NCI-H1436 treated with DMSO at 0.1 percent for 48 hours (cell line): ENCODE measurements around the gene NPLOC4.
A peak's percentile ranks its signal among the peaks of the same experiment; 100 is the strongest.

ENCODE experiments used
- DNase-seq: peaks from one replicate; lab custom pipeline; 2025; lab: John Stamatoyannopoulos, UW

NPLOC4 gene

DNA sequence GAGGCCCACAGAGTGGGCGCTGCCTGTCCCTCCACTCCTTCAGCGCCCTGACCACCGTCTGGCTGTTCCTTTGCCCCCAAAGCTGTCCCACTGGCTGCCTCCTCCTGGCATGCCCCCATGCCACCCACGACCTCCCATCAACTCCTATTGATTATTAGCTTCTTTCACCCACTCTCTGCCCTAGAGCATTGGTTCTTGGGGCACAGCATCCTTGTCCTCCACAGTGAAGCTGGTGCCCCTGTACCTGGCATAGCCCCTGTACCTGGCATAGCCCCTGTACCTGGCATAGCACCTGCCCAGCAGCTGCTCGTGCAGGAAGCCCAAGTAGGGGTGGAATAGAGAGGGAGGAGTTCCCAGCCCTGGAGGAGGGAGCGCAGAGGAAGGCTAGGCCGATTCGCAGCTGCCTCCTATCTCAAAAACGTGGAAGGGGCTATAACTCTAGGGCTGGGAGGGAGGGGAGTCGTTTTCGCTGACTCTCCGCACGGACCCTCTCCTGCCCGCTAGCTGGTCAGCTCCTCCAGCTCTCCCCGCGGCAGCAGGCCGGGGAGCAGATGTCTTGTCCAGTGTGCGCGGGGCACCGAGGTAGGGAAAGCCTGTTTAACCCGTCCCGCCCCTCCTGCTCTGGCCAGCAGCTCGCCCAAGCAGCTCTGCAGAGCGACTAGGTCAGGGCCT, 118.7 kb downstream of the NPLOC4 start:
- DNase-seq = no peak

DNA sequence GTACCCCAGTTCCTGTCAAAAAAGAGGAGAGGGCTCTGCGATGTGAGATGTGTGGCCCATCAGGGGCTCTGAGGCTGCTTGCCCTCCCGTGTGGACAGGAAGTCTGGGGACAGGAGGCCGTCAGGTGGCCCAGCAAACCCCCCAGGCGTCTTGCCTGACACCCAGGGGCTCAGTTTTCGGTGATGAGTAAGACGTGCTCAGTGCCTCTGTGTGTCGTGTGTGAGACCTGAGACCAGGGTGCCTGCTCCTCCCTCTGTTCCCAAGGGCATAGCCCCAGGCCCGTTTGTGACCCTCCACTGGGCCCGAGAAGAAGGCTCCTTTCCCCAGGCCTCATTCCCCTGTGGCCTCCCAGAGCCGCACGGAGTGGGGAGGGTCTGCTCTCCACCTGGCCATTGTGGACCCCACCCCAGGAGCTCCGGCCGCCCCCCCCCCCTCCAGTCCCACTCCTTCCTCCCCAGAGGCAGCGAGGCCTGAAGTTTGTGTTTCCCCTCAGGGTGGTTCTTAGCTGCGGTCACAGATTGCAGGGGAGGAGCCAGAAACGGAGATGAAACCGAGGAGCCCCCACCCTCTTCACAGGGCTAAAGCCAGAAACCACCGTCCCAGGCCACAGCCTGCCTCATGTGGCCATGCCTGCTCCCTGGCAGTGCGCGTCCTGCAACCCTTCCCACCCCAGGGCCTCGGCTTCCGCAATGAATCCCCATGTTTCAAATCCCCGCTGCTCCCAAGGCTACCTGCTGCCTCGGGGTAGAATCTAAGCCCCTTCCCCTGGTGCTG, 119.4 kb downstream of the NPLOC4 start:
- DNase-seq = no peak

DNA sequence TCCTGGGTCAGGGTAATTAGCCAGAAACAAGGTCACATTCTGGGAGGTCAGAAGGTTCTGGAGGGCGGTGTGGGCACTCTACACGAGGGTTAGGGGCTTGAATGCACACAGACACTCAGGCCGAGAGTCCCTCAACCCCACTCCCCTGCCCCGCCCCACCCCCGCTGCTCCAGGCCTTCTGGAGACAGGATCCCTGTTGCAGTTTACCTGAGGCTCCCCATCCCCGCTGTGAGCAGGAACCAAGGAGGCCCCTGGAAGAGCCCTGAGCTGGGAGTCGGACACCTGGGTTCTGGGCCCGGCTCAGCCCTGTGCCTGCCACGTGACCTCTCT, 119.9 kb downstream of the NPLOC4 start:
- DNase-seq = no peak

DNA sequence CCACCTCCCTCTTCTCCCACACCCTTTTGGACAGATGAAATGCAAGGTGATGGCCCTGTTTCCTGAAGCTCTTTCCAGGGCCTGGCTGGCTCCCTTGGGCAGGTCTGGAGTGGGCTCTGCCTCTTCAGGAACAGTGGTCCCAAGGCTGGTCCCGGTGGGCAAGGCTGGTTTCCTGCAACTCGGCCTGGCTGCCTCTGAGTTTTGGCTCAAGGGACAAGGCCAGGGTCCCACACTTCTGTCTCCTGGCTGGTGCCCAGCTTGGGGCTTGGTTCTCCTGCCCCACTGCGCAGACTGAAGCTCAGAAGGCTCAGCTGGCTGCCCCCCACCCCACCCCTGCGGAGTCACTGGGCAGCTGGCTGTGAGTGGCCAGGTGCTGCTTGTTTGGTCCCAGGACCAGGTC, 120.5 kb downstream of the NPLOC4 start:
- DNase-seq = no peak

DNA sequence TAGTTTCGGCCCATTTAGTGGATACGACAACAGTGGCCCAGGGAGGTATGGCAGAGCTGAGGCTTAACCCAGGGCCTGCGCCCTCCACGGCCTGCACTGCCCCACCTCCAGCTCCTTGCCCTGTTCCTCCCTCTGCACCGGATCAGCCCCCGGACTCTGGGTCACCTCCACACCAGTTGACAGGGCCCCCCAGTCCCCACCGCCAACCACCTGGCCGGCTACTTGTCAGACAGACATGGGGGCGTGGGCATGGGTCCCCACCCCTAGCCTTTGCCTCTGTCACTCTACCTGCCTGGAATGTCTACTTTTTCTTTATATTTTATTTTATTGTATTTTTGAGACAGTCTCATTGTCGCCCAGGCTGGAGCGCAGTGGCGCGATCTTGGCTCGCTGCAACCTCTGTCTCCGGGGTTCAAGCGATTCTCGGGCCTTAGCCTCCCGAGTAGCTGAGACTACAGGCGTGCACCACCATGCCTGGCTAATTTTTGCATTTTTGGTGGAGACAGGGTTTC, 121.3 kb downstream of the NPLOC4 start:
- no peak for DNase-seq

DNA sequence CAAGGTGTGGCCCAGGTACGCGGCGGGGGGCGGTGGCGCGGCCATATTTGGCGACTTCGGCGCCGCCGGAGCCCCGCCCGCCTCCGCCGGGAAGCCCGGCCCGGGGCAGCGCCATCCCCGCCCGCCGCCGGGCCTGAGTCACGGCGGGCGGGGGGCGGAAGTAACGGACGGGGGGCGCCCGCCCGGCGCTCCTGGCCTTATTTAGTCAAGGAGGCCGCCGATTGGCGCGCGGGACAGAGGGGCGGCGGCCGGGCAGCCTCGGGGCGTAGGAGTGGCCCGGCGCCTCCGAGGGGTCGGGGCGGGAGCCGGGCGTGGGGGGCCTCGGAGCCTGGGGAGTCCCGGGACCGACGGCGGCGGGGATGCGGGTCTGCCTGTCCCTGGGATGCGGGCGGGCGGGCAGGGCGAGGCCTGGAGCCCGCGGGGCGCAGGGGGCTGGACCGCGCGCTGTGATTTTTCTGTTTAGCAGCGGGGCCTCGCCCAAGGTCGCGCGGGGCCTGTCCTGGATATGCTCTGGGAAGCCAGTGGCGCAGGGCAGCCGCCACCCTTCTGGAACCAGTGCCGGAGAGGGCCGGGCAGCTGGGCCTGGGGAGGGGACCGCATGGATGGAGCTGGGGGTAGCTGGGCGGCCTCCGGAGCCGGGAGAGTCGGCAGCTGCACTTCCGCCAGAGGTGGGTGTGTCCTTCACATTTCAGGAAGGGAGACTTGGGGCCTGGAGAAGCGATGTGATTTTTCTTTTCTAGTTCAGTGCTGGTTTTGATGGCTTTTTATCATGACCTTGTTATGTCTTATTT, 122.0 kb downstream of the NPLOC4 start:
- peak; percentile 27 for DNase-seq

DNA sequence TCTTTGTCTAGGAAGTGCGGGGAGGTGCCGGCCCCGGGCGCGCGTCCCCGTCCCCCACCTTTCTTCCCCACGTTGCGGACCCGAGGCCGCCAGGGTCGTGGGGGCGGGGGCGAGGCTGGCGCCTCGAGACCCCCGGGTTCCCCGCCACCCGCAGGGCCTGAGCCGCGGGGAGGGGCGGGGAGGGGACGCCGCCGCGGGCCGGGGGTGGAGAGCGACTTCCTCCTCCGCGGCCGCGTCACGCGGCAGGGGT, 122.5 kb downstream of the NPLOC4 start:
- no peak for DNase-seq

DNA sequence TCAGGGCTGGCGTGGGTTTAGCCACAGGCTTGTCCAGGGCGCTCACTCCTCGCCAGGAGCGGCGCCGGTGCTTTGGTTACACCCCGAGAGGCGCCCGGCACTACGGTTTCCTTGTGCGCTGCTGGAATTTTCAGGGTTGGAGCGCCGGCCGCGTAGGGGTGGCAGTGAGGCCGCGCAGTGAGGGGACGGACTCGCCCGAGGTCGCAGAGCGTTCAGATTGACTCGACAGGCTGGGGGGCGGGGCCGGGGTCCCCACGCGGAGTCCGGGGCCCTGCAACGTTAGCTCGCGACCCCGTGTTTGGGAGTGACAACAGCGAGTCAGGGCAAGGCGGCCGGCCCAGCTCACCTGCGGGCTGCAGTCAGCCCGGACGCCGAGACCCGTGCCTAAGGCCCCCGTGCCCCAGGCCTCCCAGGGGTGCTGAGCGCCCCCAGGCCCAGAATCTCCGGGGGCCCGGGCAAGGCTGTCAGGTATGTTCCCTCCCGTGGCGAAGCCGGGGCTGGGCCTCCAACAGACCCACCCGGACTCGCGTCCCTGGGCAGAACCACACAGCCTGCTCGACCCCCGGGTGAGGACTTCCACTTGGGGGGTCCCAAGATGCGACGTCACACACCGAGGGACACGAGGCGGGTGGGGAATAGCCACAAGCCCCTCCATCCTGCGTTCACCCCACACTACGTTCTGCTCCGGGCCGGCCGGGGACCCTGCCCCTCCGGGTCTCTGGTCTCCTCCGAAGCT, 123.0 kb downstream of the NPLOC4 start:
- DNase-seq = no peak

DNA sequence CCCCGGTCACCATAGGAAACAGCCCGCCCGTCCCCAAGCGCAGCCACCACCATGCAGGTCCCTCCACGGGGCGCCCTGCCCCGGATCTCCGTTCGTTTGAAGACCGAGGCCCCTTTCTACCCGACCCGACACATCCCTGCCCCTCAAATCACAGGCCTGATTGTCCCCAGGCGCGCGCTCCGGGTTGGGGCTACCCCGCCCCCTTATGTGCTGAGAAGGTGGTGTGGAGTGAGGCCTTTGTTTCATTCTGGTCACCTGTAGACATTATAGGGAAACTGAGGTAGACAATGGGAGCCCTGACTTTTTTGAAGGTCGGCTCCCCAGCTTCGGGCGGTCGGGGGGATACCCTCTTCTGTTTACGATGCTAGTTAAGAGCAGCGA, 123.5 kb downstream of the NPLOC4 start:
- DNase-seq = no peak

DNA sequence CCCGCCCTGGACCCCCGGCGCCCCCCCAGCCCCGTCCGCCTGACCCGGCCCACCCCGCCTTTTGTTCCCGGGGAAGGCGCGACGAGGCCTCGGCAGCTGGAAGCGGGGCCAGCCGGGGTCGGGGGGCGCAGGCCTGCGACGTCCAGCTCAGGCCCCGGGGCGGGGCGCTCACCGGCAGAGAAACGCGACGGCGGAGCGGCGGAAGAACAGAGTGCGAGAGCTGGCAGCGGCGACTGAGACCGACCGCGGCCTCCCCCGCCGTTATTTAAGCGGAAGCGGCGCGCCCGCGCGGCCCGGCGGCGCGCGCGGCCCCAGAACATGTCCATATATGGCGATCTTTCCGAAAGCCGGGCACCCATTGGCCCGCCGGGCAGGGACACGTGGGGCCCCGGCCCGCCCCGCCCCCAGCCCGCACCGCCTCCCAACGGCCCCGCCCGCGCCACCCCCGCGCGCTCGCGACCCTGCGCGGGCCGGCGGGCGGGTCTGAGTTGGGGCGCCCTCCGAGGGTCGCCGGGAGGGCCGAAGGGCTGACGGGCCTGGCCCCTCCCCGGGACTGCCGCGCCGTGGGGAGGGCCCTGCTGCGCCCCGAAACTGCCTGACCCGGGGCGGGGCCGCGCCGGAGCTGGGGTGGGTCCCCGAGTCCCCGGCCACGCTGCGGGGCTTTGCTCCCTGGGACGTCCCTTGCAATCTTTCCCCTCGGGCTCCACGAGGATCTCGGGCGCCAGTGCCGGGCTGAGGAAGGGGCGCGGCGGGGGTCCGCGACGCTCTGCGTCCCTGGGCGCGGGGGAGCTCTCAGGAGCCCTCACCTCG, 124.1 kb downstream of the NPLOC4 start, which contains the start of gene ACTG1:
Gene ACTG1, minus strand, starts transcription at position 238 of the 810 bp plus-strand sequence. CDS start 445 bp downstream, outside the sequence.
- DNase-seq = peak; percentile 88

DNA sequence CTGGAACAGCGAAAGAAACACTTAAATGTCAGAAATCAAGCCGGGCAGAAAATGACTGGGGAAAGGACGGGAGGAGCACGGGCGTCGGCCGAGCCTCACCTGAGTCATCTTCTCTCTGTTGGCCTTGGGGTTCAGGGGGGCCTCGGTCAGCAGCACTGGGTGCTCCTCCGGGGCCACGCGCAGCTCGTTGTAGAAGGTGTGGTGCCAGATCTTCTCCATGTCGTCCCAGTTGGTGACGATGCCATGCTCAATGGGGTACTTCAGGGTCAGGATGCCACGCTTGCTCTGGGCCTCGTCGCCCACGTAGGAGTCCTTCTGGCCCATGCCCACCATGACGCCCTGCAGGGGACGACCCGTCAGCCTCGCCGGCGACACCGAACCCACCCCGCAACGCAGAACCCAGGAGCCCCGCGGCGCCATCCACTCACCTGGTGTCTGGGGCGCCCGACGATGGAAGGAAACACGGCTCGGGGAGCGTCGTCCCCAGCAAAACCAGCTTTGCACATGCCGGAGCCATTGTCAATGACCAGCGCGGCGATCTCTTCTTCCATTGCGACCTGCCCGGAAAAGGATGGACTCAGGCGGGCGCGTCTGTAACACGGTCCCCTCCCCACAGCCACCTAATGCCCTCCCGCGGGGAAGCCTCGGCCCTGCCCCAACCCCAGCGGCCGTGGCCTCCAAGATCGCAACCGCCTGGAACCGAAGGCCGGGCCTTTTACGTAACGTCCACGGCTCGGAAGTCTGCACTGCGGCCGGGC, 124.9 kb downstream of the NPLOC4 start:
- no peak for DNase-seq

DNA sequence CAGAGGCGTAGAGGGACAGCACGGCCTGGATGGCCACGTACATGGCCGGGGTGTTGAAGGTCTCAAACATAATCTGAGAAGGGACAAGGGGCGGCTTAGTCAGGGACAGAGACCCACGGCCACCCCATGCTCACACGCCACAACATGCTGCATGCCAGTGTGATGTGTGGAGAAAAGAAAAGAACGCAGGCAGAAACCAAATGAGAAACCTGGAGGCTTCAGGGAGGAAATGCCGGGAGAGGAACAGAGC, 125.4 kb downstream of the NPLOC4 start:
- no peak for DNase-seq

DNA sequence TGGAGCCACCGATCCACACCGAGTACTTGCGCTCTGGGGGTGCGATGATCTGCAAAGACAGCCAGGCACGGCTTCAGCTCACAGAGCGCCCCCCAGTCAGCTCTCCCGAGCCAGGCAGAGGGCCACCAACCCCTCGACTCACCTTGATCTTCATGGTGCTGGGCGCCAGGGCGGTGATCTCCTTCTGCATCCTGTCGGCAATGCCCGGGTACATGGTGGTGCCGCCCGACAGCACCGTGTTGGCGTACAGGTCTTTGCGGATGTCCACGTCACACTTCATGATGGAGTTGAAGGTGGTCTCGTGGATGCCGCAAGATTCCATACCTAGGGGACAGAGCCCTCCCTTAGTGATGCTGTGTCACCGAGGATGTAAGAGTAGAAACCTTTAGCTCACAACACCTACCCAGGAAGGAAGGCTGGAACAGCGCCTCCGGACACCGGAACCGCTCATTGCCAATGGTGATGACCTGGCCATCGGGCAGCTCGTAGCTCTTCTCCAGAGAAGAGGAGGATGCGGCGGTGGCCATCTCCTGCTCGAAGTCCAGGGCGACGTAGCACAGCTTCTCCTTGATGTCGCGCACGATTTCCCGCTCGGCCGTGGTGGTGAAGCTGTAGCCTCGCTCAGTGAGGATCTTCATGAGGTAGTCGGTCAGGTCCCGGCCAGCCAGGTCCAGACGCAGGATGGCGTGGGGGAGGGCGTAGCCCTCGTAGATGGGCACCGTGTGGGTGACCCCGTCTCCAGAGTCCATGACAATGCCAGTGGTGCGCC, 125.9 kb downstream of the NPLOC4 start:
- no peak for DNase-seq

DNA sequence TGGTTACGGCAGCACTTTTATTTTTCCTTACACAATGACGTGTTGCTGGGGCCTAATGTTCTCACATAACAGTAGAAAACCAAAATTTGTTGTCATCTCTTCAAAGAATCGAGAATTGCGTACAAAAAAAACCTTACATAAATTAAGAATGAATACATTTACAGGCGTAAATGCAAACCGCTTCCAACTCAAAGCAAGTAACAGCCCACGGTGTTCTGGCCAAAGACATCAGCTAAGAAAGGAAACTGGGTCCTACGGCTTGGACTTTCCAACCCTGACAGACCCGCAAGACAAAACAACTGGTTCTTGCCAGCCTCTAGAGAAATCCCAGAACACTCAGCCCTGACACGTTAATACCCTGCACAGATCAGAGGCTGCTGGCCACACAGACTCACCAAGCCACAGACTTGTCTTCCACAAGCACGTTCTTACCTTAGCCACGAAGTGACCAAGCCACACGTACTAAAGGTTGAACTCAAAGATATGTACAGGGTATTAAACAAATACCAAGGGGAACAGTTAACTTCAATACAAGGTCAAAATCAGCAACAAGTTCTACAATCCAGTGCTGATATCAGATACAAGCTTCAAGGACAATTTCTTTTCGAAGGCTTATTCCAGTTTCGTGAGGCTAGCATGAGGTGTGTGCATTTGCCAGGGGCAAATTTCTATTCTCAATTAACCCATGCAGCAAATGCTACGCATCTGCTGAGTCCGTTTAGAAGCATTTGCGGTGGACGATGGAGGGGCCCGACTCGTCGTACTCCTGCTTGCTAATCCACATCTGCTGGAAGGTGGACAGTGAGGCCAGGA, 126.7 kb downstream of the NPLOC4 start:
- DNase-seq = no peak

DNA sequence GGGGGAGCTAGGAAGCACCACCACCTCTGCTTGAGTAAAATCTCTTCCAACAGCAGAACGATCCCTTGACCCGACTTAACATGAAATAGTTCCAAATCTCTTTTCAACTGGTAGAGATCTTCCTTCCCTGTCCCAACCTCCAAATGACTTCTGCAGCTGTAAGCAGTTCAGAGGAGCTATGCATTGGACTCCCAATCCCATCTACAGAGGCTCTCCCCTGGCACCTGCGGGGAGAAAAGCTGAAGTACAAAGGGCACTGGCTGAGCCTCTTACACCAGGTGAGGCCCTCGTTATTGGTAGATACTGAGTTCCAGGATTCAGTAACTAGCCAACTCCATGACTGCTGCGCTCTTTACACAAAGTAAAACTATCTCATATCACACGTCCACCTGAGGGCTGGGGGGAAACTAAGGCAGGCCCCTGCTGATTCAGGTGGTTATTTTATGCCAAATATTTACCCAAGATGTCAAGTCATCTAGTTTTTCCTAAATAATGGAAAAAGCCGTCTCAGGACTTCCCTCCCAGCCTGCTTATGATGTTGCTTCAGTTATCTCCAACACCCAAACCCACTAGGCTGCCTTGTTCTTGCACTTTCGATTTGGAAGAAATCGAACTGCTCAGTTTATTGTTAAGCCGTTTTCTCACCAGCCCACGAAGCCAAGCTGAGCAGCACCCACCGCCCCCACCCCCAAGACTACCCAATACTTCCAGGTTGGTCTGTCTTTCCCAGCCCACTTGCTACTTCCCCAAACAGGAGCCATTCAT, 127.5 kb downstream of the NPLOC4 start:
- DNase-seq = no peak

DNA sequence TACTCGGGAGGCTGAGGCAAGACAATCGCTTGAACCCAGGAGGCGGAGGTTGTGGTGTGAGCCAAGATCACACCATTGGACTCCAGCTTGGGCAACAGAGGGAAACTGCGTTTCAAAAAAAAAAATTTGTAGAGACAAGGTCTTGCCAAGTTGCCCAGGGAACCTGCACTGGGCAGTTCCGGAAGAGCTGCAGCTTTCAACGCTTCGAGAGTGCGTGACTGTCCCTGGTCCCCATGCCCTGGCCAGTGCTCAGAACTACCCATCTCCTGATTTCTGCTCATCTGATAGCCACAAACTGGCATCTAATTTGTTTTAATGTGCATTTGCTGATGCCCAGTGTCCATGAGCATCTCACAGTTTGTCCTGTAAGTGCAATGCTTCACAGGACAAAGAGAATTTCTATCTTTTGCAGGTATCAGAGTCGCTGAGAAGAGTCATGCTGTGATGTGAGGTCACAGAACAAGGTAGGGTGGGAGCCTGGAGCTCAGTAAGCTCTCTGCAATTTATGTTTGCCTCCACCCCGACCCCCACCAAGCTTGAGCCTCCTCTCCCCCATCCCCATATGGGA, 128.2 kb downstream of the NPLOC4 start:
- no peak for DNase-seq
